B cell (primary cell): ENCODE measurements around the gene MYO19.

ENCODE experiments used
- CTCF ChIP-seq: fragments of 200-600 bp; IDR thresholded peaks from one replicate; pipeline ENCODE4 v1.8.0; 2022; ENCODE audit warnings: antibody characterized with exemption, mild to moderate bottlenecking
- EZH2 ChIP-seq: IDR thresholded peaks from 2 replicates; pipeline ENCODE4 v1.6.1; 2012; ENCODE audit warnings: borderline replicate concordance, low read depth, mild to moderate bottlenecking, moderate library complexity, low read length; ENCODE audit not compliant: insufficient read depth, poor library complexity, severe bottlenecking

GRCh38 chr17:36495076-36495578 lies 39.5 kb downstream of the MYO19 start:
- TF ChIP-seq CTCF (no peak), EZH2 (no peak)
